ENCODE results near the gene MAN1A2.
"Not testable (repeated sequence)": the region's sequence is repeated elsewhere in the genome, so short reads cannot be mapped to it uniquely, and the experiment has no call there.

The MAN1A2 gene

GRCh38 chr1:117403597-117403996 is 36.3 kb downstream of the MAN1A2 start:
- no peak for DNase-seq

DNA sequence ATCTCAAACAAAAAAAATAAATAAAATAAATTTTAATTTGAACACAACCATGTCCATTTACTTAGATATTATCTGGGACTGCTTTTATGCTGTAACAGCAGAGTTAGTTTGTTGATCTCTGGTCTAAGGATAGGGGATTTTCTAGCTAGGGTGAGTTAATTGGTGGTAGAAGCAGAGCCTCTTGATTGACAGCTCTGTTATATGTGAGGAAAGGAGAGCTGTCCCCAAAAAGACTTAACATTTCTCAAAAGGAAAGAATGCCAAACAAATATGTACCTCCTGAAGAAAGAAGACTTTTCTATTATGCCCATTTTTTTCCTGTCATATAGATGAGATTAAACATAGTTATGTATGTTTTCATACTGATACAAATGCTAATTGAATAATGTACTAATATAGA is 37.8 kb downstream of the MAN1A2 start:
- no peak for DNase-seq

DNA sequence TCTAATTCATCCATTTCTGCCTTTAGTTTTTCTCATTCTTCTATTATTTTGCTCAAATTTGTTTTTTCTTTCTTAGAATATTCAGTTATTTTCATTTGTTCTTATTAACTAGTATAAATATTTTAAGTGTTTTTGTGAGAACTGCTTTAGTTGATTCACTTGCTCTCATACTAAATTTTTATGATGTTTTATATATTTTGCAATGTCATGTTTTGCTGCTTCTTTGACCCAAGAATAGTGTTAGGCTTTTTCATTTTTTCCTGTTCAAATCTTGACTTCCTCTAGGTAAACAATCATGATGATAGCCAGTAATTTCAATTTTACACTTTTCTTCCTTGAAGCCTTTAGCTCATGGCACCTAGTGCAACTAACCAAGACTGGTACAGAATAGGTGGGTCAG is 45.2 kb downstream of the MAN1A2 start:
- no peak for DNase-seq

- DNase-seq = no peak
These were observed 46.2 kb downstream of the MAN1A2 start for GRCh38 chr1:117413412-117413811.

GRCh38 chr1:117414943-117415342 is 47.7 kb downstream of the MAN1A2 start:
- no peak for DNase-seq

GRCh38 chr1:117416004-117416403 is 48.8 kb downstream of the MAN1A2 start:
- DNase-seq = no peak

DNA sequence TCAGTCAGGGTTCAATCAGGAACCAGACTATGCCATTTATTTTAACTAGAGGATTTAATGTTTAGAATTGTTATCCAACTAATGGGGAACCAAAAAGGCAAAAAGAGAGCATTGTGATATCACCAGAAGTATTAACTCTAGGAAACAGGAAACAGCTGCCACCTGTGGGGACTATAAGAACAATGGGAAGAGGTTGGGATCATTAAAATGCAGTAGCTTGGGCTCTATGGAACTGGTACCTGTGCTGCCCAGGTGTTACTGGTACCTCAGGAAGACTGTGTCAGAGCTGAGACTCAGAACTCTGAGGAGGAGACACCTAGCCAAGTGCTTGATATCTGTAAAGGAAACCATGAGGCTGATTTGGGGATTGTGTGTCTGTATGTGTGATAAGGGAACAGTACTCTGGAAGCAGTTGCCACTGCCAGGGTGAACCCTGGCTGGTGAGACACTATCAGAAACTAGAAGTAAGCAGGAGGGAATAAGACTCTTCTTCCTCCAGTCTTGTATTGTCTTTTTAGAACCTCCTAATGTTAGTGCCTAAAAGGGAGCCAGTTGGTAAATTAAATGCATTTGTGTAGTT is 49.4 kb downstream of the MAN1A2 start:
- DNase-seq = no peak

GRCh38 chr1:117425050-117425734 is 57.9 kb downstream of the MAN1A2 start:
- DNase-seq = no peak

- no peak for DNase-seq
These were observed 60.0 kb downstream of the MAN1A2 start for GRCh38 chr1:117427297-117427696.

- DNase-seq = no peak
These were observed 66.7 kb downstream of the MAN1A2 start for GRCh38 chr1:117433943-117434342.

GRCh38 chr1:117436513-117436912 is 69.3 kb downstream of the MAN1A2 start:
- no peak for DNase-seq

- DNase-seq = no peak
These were observed 80.4 kb downstream of the MAN1A2 start for GRCh38 chr1:117447661-117448060.

DNA sequence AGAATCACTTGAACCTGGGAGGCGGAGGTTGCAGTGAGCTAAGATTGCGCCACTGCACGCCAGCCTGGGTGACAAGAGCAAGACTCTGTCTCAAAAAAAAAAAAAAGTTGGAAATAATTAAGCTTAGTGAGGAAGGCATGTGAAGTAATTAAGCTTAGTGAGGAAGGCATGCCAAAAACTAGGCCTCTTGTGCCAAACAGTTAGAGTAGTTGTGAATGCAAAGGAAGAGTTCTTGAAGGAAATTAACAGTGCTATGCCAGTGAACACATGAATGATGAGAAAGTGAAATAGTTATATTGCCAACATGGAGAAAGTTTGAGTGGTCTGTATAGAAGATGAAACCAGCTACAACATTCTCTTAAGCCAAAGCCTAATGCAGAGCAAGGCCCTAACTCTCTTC is 85.0 kb downstream of the MAN1A2 start:
- DNase-seq = no peak

DNA sequence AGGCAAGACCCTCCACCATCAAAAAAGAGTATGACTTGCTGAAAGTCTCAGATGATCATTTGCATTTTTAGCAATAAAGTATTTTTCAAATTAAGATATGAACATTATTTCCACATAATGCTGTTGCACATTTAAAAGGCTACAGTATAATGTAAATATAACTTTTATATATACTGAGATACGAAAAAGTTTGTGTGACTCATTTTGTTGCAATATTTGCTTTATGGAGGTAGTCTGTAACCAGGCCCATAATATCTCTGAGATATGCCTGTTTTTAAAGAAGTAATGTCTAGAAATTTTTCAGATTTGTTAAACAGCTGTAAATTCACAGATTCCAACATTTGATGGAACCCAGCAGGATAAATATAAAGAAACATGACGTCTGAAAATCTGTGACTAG is 86.7 kb downstream of the MAN1A2 start:
- no peak for DNase-seq

DNA sequence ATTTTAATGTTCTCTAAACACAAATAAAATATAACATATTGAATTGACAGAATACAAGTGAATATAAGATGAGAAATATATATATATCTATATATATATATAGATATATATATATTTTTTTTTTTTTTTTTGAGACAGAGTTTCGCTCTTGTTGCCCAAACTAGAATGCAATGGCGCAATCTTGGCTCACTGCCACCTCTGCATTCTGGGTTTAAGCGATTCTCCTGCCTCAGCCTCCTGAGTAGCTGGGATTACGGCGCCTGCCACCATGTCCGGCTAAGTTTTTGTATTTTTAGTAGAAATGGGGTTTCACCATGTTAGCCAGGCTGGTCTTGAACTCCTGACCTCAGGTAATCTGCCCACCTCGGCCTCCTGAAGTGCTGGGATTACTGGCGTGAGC is 91.2 kb downstream of the MAN1A2 start:
- not testable (repeated sequence) for DNase-seq

DNA sequence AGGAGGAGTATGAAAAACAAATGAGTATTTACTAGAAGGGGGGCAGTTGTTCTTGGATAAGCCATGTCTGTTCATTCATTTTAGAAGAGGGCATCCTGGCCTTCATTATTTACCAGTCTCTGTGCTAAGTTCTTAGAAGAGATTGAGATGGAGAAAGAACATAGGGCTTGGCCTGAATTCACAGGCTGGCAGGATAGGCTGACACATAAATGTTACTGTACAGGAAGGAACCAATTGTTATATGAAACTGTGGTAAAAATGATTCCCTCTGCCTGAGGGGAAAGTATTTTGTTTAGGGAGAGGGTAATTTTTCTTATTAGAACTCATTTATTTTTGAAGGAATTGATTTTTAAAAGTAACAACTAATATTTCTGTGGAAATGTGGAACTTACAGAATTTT is 99.5 kb downstream of the MAN1A2 start:
- no peak for DNase-seq

GRCh38 chr1:117467336-117467735 is 100.1 kb downstream of the MAN1A2 start:
- DNase-seq = no peak

DNA sequence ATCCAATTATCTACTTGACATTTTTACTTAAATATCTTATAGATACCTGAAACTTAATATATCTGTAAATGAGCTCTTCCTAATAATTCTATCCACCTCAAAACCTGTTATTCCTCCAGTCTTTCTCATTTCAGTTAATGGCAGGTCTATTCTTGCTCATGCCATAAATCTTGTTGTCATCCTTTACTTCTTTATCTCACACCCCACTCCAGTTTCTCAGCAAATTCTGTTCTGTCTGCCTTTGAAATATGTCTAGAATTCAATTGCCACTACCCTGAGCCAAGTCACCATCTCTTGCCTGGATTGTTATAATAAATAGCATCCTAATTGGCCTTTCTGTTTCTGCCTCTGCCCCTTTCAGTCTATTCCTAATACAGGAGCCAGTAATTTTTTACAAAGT is 105.8 kb downstream of the MAN1A2 start:
- no peak for DNase-seq

DNA sequence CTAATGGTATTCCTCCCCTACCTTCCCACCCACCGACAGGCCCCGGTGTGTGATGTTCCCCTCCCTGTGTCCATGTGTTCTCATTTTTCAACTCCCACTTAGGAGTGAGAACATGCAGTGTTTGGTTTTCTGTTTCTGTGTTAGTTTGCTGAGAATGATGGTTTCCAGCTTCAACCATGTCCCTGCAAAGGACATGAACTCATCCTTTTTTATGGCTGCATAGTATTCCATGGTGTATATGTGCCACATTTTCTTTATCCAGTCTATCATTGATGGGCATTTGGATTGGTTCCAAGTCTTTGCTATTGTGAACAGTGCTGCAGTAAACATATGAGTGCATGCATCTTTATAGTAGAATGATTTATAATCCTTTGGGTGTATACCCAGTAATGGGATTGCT is 108.2 kb downstream of the MAN1A2 start:
- DNase-seq = not testable (repeated sequence)

DNA sequence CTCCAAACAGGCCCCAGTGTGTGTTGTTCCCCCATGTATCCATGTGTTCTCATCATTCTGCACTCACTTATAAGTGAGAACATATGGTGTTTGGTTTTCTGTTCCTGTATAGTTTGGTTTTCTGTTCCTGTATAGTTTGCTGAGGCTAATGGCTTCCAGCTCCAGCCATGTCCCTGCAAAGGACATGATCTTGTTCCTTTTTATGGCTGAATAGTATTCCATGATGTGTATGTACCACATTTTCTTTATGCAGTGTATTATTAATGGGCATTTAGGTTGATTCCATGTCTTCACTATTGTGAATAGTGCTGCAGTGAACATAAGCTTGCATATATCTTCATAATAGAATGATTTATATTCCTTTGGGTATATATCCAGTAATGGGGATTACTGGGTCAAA is 111.8 kb downstream of the MAN1A2 start:
- DNase-seq = no peak

- DNase-seq = no peak
These were observed 114.2 kb downstream of the MAN1A2 start for GRCh38 chr1:117481410-117481809.

- DNase-seq = no peak
These were observed 126.7 kb downstream of the MAN1A2 start for GRCh38 chr1:117493906-117494305.

DNA sequence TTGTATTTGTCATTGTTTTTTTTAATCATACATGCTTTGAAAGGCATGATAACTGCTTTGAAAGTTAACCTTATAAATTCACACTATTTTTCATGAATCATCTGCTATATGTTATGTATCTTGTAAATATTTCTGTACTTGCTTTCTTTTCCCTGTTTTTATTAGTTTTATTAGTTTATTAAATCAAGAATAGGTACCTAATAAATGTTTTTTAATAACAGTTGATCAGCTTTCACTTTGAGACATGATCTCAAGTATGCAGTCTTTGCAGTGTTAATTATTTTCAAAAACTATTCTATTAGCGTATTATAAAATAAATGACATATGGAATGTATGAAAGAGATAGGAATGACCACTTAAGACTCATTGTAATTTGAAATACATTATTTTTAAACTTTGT is 127.8 kb downstream of the MAN1A2 start:
- no peak for DNase-seq

DNA sequence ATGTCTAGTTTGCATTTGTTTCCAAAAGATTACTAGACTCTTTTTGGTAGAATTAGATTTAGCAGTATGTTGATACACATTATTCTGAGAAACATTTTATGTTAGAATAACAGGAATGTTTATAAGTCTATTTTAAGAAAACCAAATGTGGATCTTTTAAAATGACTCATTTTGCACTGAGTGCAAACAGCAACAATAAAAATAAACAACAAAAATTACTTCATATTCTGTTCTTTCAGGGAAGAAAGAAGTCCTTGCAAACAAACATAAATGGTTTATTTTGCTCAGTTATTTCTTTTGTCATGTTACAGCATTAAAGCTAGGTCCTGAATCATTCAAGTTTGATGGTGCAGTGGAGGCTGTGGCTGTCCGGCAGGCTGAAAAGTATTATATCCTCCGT is 131.8 kb downstream of the MAN1A2 start:
- DNase-seq = no peak

DNA sequence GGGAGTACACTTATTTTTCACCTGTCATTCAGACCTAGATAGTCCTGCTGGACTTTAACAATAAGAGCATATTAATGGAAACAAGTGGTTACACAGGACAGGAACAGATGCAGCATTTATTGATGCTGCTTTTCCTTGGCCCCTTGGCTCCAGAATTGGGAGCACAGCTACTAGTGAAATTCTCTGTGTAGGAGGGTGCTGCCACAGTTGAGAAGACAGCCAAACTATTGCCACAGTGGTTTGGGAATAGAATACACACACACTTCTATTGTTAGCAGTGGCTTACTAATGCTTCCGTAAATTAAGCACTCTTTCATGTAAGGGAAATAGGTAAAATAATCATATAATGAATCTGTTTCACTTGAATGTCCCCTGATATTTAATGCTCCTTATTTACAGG is 133.3 kb downstream of the MAN1A2 start:
- DNase-seq = no peak
